Mesendoderm (in vitro differentiated cells): ENCODE measurements around the gene DHX58.

Experiments used
- DNase-seq: peaks from one replicate; pipeline ENCODE4 v3.0.0; 2013
- H2AK5ac ChIP-seq: 2 replicates; pipeline ENCODE4 v1.6.1; 2013; ENCODE audit warnings: low read length, inconsistent platforms
- H2BK120ac ChIP-seq: 2 replicates; pipeline ENCODE4 v1.6.1; 2013; ENCODE audit warnings: low read depth, mild to moderate bottlenecking, low read length, moderate library complexity, mixed read lengths
- H2BK15ac ChIP-seq: replicated peaks from 2 replicates; pipeline ENCODE4 v1.6.1; 2013; ENCODE audit warnings: low read depth, mild to moderate bottlenecking, moderate library complexity
- H2BK5ac ChIP-seq: 2 replicates; pipeline ENCODE4 v1.6.1; 2013; ENCODE audit warnings: low read length, inconsistent platforms
- H3K18ac ChIP-seq: 2 replicates; pipeline ENCODE4 v1.6.1; 2013; ENCODE audit warnings: mild to moderate bottlenecking, low read length, mixed read lengths
- H3K23ac ChIP-seq: one replicate; pipeline ENCODE4 v1.6.1; 2013; ENCODE audit warnings: low read length
- H3K27ac ChIP-seq: 2 replicates; pipeline ENCODE4 v1.5.1; 2013; ENCODE audit warnings: low read depth, mild to moderate bottlenecking, inconsistent platforms, low read length, moderate library complexity
- H3K27me3 ChIP-seq: 2 replicates; pipeline ENCODE4 v1.6.1; 2013; ENCODE audit warnings: low read length, control low read depth, mild to moderate bottlenecking, inconsistent platforms; ENCODE audit not compliant: insufficient read depth, poor library complexity
- H3K36me3 ChIP-seq: 2 replicates; pipeline ENCODE4 v1.6.1; 2013; ENCODE audit warnings: low read length, inconsistent platforms; ENCODE audit not compliant: control insufficient read depth, insufficient read depth
- H3K4ac ChIP-seq: one replicate; pipeline ENCODE4 v1.6.1; 2013; ENCODE audit warnings: low read depth, mild to moderate bottlenecking, low read length, moderate library complexity
- H3K4me1 ChIP-seq: 2 replicates; pipeline ENCODE4 v1.6.1; 2013; ENCODE audit warnings: low read depth, low read length, inconsistent platforms; ENCODE audit not compliant: control insufficient read depth
- H3K4me2 ChIP-seq: 2 replicates; pipeline ENCODE4 v1.6.1; 2013; ENCODE audit warnings: low read length
- H3K4me3 ChIP-seq: 2 replicates; pipeline ENCODE4 v1.5.1; 2013; ENCODE audit warnings: mild to moderate bottlenecking, low read length
- H3K56ac ChIP-seq: one replicate; pipeline ENCODE4 v1.6.1; 2013; ENCODE audit warnings: low read length
- H3K79me1 ChIP-seq: 2 replicates; pipeline ENCODE4 v1.6.1; 2013; ENCODE audit warnings: low read length, inconsistent platforms
- H3K79me2 ChIP-seq: 2 replicates; pipeline ENCODE4 v1.6.1; 2013; ENCODE audit warnings: mild to moderate bottlenecking, low read length; ENCODE audit not compliant: control insufficient read depth, insufficient read depth
- H3K9ac ChIP-seq: 2 replicates; pipeline ENCODE4 v1.6.1; 2013; ENCODE audit warnings: low read length, inconsistent platforms
- H4K5ac ChIP-seq: one replicate; pipeline ENCODE4 v1.6.1; 2013; ENCODE audit warnings: low read length
- H4K8ac ChIP-seq: one replicate; pipeline ENCODE4 v1.6.1; 2013; ENCODE audit warnings: low read depth, mild to moderate bottlenecking, control low read depth, low read length, moderate library complexity
- WGBS: extraction: QIAGEN DNeasy Blood & Tissue Kit; methylation state at CpG from one replicate; pipeline ENCODE4 v1.1.7; 2013; ENCODE audit warnings: low lambda C conversion rate, missing lambda C conversion rate; ENCODE audit not compliant: insufficient coverage; ENCODE audit errors: extremely low coverage; 5-methylcytosine and 5-hydroxymethylcytosine counted together

Gene DHX58

GRCh38 chr17:42117397-42118125, 5.0 kb upstream of the DHX58 start:
- no peak for DNase-seq
- Histone ChIP-seq H4K5ac (no peak overlapping the region), H2AK5ac (no peak overlapping the region), H3K4me3 (no peak overlapping the region), H3K36me3 (peaks cover 4% of the 10 kb centered on the region), H2BK120ac (no peak overlapping the region), H3K9ac (no peak overlapping the region), H4K8ac (no peak overlapping the region), H3K56ac (no peak overlapping the region), H3K79me2 (no peaks in the 10 kb centered on the region), H3K4me1 (peaks cover 2% of the 10 kb centered on the region), H2BK5ac (no peak overlapping the region), H3K27ac (no peak overlapping the region), H3K27me3 (no peaks in the 10 kb centered on the region), H3K4ac (no peak overlapping the region), H2BK15ac (no peak overlapping the region), H3K18ac (no peak overlapping the region), H3K23ac (no peak overlapping the region), H3K79me1 (no peaks in the 10 kb centered on the region), H3K4me2 (no peak overlapping the region)
- no CpG with 5 or more reads among the region's 30 CpGs for WGBS

DNA sequence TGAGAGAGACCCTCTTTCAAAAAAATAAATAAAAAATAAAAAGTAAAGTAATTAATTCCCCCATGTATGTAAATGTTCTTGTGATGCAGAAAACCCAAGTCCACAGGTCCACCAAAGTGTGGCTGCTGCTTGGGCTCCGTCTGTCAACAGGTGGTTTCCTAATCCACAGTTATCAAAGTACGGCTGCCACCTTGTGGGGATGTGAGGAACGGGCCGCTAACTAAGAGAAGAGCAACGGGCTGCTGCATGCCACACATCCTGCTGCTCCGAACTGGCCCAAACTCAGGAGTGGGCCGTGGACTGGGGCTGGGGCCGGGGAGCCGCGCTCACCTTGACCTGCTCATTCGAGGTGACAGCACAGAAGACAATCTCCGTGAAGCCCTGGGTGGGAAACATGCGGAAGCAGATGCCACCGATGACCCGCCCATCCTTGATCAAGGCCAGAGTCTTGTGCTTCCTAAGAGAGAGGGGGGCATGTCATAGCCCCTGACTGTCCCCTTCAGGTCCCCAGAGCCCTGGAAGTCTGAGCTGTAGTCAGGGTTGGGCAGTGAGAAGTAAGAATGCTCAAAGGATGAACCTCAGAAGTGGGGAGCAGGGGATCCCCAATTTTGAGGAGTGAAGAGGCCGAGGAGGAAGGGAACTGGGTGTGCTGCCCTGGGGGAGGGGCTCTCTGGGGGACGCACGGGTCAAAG, 4.3 kb upstream of the DHX58 start:
- H3K36me3 ChIP-seq, result peaks cover 4% of the 10 kb centered on the region
- no peak overlapping the region for H2BK5ac ChIP-seq
- peak; percentile 87 for DNase-seq
- no peak overlapping the region for H4K8ac ChIP-seq
- no peak overlapping the region for H3K4me2 ChIP-seq
- H3K79me2 ChIP-seq, result no peaks in the 10 kb centered on the region
- H3K23ac ChIP-seq, result no peak overlapping the region
- no peak overlapping the region for H3K4me3 ChIP-seq
- no CpG with 5 or more reads among the region's 18 CpGs for WGBS
- no peak overlapping the region for H3K27ac ChIP-seq
- H3K56ac ChIP-seq, result no peak overlapping the region
- H3K4ac ChIP-seq, result no peak overlapping the region
- H2BK120ac ChIP-seq, result no peak overlapping the region
- no peak overlapping the region for H3K18ac ChIP-seq
- no peaks in the 10 kb centered on the region for H3K27me3 ChIP-seq
- H3K4me1 ChIP-seq, result peaks cover 2% of the 10 kb centered on the region
- H3K9ac ChIP-seq, result no peak overlapping the region
- no peak overlapping the region for H2AK5ac ChIP-seq
- no peak overlapping the region for H2BK15ac ChIP-seq
- no peaks in the 10 kb centered on the region for H3K79me1 ChIP-seq
- no peak overlapping the region for H4K5ac ChIP-seq

DNA sequence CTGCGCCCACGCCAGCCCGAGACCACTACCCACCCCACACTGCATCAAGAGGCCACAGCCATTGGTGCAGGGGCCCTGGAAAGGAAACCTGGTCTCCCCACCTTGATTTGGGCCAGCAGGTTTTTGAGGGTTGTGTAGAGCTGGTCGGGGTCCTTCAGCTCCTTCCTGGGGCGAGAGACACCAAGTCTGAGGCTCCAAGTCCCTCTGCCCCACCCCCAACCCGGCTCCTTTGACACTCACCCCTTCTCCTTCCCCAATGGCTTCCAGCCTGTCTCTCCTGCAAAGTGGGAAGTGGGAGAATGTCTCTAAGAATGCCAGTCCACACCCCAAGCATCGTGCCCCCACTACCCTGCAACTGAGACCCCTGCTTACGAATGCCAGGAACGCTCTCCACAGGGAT, 1.6 kb upstream of the DHX58 start:
- H4K5ac ChIP-seq, result no peak overlapping the region

DNA sequence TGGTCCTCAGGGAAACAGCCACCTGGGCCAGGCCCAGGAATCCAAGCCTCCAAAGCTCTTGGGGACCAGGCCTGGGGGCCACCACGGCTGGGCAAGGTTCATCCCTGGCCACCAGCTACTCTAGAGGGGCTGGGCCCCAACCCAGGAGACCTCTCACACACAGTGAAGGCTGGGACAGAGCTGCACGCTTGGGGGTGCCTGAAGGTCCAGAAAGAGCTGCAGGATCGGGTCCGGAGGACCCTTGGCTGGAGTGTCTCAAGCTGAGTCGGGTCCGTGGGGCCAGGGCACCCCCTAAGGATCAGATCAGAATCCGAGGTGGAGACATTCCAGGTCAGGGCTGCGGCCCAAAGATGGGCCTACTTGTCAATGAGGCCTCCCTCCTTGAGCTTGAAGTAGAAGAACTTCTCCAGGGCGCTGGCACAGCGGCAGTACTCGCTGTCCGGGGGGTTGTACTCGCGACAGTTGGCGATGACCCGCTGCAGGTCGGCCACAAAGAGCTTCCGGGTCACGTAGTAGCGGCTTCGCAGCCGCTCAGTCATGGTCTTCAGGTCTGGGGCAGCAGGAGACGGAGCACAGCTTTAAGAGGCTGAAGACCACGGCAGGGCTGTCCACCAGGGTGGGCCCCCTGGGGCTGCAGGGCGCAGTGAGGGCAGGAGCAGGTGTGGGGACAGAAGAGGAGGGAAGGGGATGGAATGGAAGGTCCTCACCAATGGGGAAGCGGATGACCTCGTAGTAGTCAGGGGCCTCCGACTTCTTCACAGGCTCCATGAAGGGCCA, 967 bp upstream of the DHX58 start:
- Histone ChIP-seq H2AK5ac (no peak overlapping the region), H3K79me1 (no peaks in the 10 kb centered on the region), H4K5ac (no peak overlapping the region), H3K79me2 (no peaks in the 10 kb centered on the region), H3K4me3 (no peak overlapping the region), H3K18ac (no peak overlapping the region), H3K4me1 (no peaks in the 10 kb centered on the region), H2BK5ac (no peak overlapping the region), H3K36me3 (peaks cover 4% of the 10 kb centered on the region), H3K23ac (no peak overlapping the region), H2BK15ac (no peak overlapping the region), H3K9ac (no peak overlapping the region), H3K27me3 (no peaks in the 10 kb centered on the region), H3K4me2 (no peak overlapping the region), H4K8ac (no peak overlapping the region), H3K27ac (no peak overlapping the region), H2BK120ac (no peak overlapping the region), H3K4ac (no peak overlapping the region), H3K56ac (no peak overlapping the region)
- DNase-seq, result no peak
- no CpG with 5 or more reads among the region's 28 CpGs for WGBS

More for the DNA sequence above, 1.6 kb upstream of the DHX58 start:
- Histone ChIP-seq H3K9ac (no peak overlapping the region), H3K4me3 (no peak overlapping the region), H3K18ac (no peak overlapping the region), H2AK5ac (no peak overlapping the region), H2BK120ac (no peak overlapping the region), H3K56ac (no peak overlapping the region), H3K4me2 (no peak overlapping the region), H4K8ac (no peak overlapping the region), H3K79me2 (no peaks in the 10 kb centered on the region), H3K36me3 (peaks cover 4% of the 10 kb centered on the region), H3K4me1 (no peaks in the 10 kb centered on the region), H3K27ac (no peak overlapping the region), H2BK15ac (no peak overlapping the region), H3K79me1 (no peaks in the 10 kb centered on the region), H3K4ac (no peak overlapping the region), H2BK5ac (no peak overlapping the region), H3K23ac (no peak overlapping the region), H3K27me3 (no peaks in the 10 kb centered on the region)
- WGBS, result no CpG with 5 or more reads among the region's 9 CpGs
- no peak for DNase-seq

- H3K27me3 ChIP-seq, result no peaks in the 10 kb centered on the region
- no peak overlapping the region for H3K4me2 ChIP-seq
- no peak for DNase-seq
- H3K4me1 ChIP-seq, result peaks cover 3% of the 10 kb centered on the region
- no peak overlapping the region for H3K18ac ChIP-seq
- H3K36me3 ChIP-seq, result peaks cover 4% of the 10 kb centered on the region
- H2BK15ac ChIP-seq, result no peak overlapping the region
- no peak overlapping the region for H4K8ac ChIP-seq
- H3K23ac ChIP-seq, result no peak overlapping the region
- no peak overlapping the region for H2AK5ac ChIP-seq
- no peak overlapping the region for H3K56ac ChIP-seq
- no peak overlapping the region for H2BK120ac ChIP-seq
- H2BK5ac ChIP-seq, result no peak overlapping the region
- no peak overlapping the region for H3K4me3 ChIP-seq
- no CpG with 5 or more reads among the region's 12 CpGs for WGBS
- no peak overlapping the region for H3K27ac ChIP-seq
- H3K4ac ChIP-seq, result no peak overlapping the region
- no peaks in the 10 kb centered on the region for H3K79me2 ChIP-seq
- H4K5ac ChIP-seq, result no peak overlapping the region
- no peak overlapping the region for H3K9ac ChIP-seq
- no peaks in the 10 kb centered on the region for H3K79me1 ChIP-seq
These were observed 503 bp downstream of the DHX58 start for GRCh38 chr17:42111871-42112551.
